Fibroblast of mammary gland (primary cell): ENCODE data around the gene SLC66A3.

Source experiments
- DNase-seq: peaks from one replicate; pipeline ENCODE4 v3.0.0-alpha.2; 2010; ENCODE audit warnings: low read depth
- H3K4me3 ChIP-seq: 2 replicates; pipeline ENCODE4 v1.5.1; 2011; ENCODE audit warnings: low read depth, mild to moderate bottlenecking, low read length, moderate library complexity; ENCODE audit not compliant: control insufficient read depth
- TF ChIP-seq, protein P1 (sequence below): conservative IDR thresholded peaks from 2 replicates; pipeline ENCODE4 v1.5.1; 2011; ENCODE audit warnings: low read depth, low read length, inconsistent platforms; ENCODE audit not compliant: control insufficient read depth, insufficient read depth

The SLC66A3 gene

GRCh38 chr2:11203480-11203879 lies 48.2 kb downstream of the SLC66A3 start:
- TF ChIP-seq, protein P1, sequence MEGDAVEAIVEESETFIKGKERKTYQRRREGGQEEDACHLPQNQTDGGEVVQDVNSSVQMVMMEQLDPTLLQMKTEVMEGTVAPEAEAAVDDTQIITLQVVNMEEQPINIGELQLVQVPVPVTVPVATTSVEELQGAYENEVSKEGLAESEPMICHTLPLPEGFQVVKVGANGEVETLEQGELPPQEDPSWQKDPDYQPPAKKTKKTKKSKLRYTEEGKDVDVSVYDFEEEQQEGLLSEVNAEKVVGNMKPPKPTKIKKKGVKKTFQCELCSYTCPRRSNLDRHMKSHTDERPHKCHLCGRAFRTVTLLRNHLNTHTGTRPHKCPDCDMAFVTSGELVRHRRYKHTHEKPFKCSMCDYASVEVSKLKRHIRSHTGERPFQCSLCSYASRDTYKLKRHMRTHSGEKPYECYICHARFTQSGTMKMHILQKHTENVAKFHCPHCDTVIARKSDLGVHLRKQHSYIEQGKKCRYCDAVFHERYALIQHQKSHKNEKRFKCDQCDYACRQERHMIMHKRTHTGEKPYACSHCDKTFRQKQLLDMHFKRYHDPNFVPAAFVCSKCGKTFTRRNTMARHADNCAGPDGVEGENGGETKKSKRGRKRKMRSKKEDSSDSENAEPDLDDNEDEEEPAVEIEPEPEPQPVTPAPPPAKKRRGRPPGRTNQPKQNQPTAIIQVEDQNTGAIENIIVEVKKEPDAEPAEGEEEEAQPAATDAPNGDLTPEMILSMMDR, result no peak
- H3K4me3 ChIP-seq, result no peak overlapping the region
- DNase-seq, result peak; percentile 79

GRCh38 chr2:11208083-11208482 lies 52.8 kb downstream of the SLC66A3 start:
- no peak for DNase-seq
- TF ChIP-seq, protein P1, result no peak

GRCh38 chr2:11212645-11213044 lies 57.4 kb downstream of the SLC66A3 start:
- TF ChIP-seq, protein P1, result no peak
- DNase-seq, result peak; percentile 7

More at GRCh38 chr2:11208083-11208482, 52.8 kb downstream of the SLC66A3 start:
- H3K4me3 ChIP-seq, result no peak overlapping the region

GRCh38 chr2:11213090-11213638 lies 57.9 kb downstream of the SLC66A3 start:
- DNase-seq, result peak; percentile 80
- TF ChIP-seq, protein P1, result no peak
- H3K4me3 ChIP-seq, result no peak overlapping the region

More at GRCh38 chr2:11212645-11213044, 57.4 kb downstream of the SLC66A3 start:
- no peak overlapping the region for H3K4me3 ChIP-seq

GRCh38 chr2:11213975-11214374 lies 58.7 kb downstream of the SLC66A3 start:
- TF ChIP-seq, protein P1, result no peak
- H3K4me3 ChIP-seq, result no peak overlapping the region
- DNase-seq, result no peak

- H3K4me3 ChIP-seq, result no peak overlapping the region
- no peak for DNase-seq
- TF ChIP-seq, protein P1, result no peak
These were observed 59.5 kb downstream of the SLC66A3 start for GRCh38 chr2:11214770-11215169.

- TF ChIP-seq, protein P1, result no peak
- H3K4me3 ChIP-seq, result no peak overlapping the region
- DNase-seq, result no peak
These were observed 60.1 kb downstream of the SLC66A3 start for GRCh38 chr2:11215407-11215806.
